ENCODE measurements around the gene IFI27L1. TPM values are rescaled to one million over a fixed set of nuclear protein-coding genes. Genes with fewer than 3 reads are reported as not detected.
A peak's percentile ranks its signal among the peaks of the same experiment; 100 is the strongest.

Gene IFI27L1
- total RNA-seq, 3 donors from 2014 or later = 6.6 to 14.5 (median 10.6) TPM

GRCh38 chr14:94097091-94097490, 16.0 kb downstream of the IFI27L1 start:
- Histone ChIP-seq H3K4me1 (no peaks in the 10 kb centered on the region), H3K9me3 (no peaks in the 10 kb centered on the region)
- no peak for DNase-seq (ENCODE audit: low spot score in 2 of 2)

GRCh38 chr14:94098326-94098992, 17.3 kb downstream of the IFI27L1 start:
- DNase-seq (ENCODE audit: low spot score in 2 of 2) = no peak
- Histone ChIP-seq H3K27me3 (no peaks in the 10 kb centered on the region), H3K4me1 (no peaks in the 10 kb centered on the region), H3K4me3 (no peak overlapping the region), H3K36me3 (no peaks in the 10 kb centered on the region), H3K9me3 (no peaks in the 10 kb centered on the region), H3K27ac (peak overlapping the region in 1 of 2 donors; percentile 74)
- TF ChIP-seq POLR2AphosphoS5 (IDR thresholded peaks at IDR 0.05) (peak in 2 of 3 donors; percentile 30 to 40), POLR2A (IDR thresholded peaks at IDR 0.05) (no peak), CTCF (IDR thresholded peaks at IDR 0.05) (no peak)
- intact Hi-C loops (cut with DNase I; ENCODE audit: low total_unique reads) = no loop called here

More at GRCh38 chr14:94097091-94097490, 16.0 kb downstream of the IFI27L1 start:
- no peak overlapping the region for H3K4me3 ChIP-seq
- H3K27me3 ChIP-seq = no peaks in the 10 kb centered on the region
- intact Hi-C loops (cut with DNase I; ENCODE audit: low total_unique reads) = no loop called here
- no peaks in the 10 kb centered on the region for H3K36me3 ChIP-seq
- no peak overlapping the region for H3K27ac ChIP-seq
- TF ChIP-seq POLR2AphosphoS5 (IDR thresholded peaks at IDR 0.05) = no peak
- TF ChIP-seq CTCF (IDR thresholded peaks at IDR 0.05) = no peak
- no peak for TF ChIP-seq POLR2A (IDR thresholded peaks at IDR 0.05)

GRCh38 chr14:94099006-94099405, 17.9 kb downstream of the IFI27L1 start:
- Histone ChIP-seq H3K4me1 (no peaks in the 10 kb centered on the region), H3K4me3 (no peak overlapping the region), H3K36me3 (no peaks in the 10 kb centered on the region), H3K27me3 (no peaks in the 10 kb centered on the region), H3K27ac (peak overlapping the region in 1 of 2 donors; percentile 63), H3K9me3 (no peaks in the 10 kb centered on the region)
- DNase-seq (ENCODE audit: low spot score in 2 of 2) = no peak
- no peak for TF ChIP-seq CTCF (IDR thresholded peaks at IDR 0.05)
- TF ChIP-seq POLR2AphosphoS5 (IDR thresholded peaks at IDR 0.05) = no peak
- TF ChIP-seq POLR2A (IDR thresholded peaks at IDR 0.05) = no peak
- intact Hi-C loops (cut with DNase I; ENCODE audit: low total_unique reads) = no loop called here

GRCh38 chr14:94100847-94101246, 19.7 kb downstream of the IFI27L1 start:
- DNase-seq (ENCODE audit: low spot score in 2 of 2) = no peak
- no peak for TF ChIP-seq CTCF (IDR thresholded peaks at IDR 0.05)
- TF ChIP-seq POLR2AphosphoS5 (IDR thresholded peaks at IDR 0.05) = no peak
- TF ChIP-seq POLR2A (IDR thresholded peaks at IDR 0.05) = no peak
- intact Hi-C loops (cut with DNase I; ENCODE audit: low total_unique reads) = no loop called here
- no peaks in the 10 kb centered on the region for H3K4me1 ChIP-seq
- no peaks in the 10 kb centered on the region for H3K27me3 ChIP-seq
- H3K27ac ChIP-seq = no peak overlapping the region
- H3K36me3 ChIP-seq = no peaks in the 10 kb centered on the region
- no peak overlapping the region for H3K4me3 ChIP-seq
- H3K9me3 ChIP-seq = no peaks in the 10 kb centered on the region

- H3K27me3 ChIP-seq = no peaks in the 10 kb centered on the region
- TF ChIP-seq POLR2A (IDR thresholded peaks at IDR 0.05) (no peak), CTCF (IDR thresholded peaks at IDR 0.05) (no peak), POLR2AphosphoS5 (IDR thresholded peaks at IDR 0.05) (no peak)
- intact Hi-C loops (cut with DNase I; ENCODE audit: low total_unique reads) = no loop called here
- DNase-seq (ENCODE audit: low spot score in 2 of 2) = no peak
- no peaks in the 10 kb centered on the region for H3K4me1 ChIP-seq
- H3K27ac ChIP-seq = no peak overlapping the region
- H3K9me3 ChIP-seq = no peaks in the 10 kb centered on the region
- H3K36me3 ChIP-seq = no peaks in the 10 kb centered on the region
- H3K4me3 ChIP-seq = no peak overlapping the region
Observed at GRCh38 chr14:94101748-94102147, 20.6 kb downstream of the IFI27L1 start.

All from breast epithelium (tissue), 4 donors.